T-helper 1 cell (primary cell): ENCODE data around the gene RPP25L.

Source experiments
- DNase-seq, 5 donors: peaks; one replicate each; pipeline ENCODE4 v3.0.0-alpha.2; 2012 to 2020

Gene RPP25L

GRCh38 chr9:34610434-34611206 is 1.3 kb downstream of the RPP25L start:
- no peak for DNase-seq

GRCh38 chr9:34607331-34607730 is 4.6 kb downstream of the RPP25L start:
- no peak for DNase-seq

GRCh38 chr9:34606905-34607304 is 5.0 kb downstream of the RPP25L start:
- no peak for DNase-seq

- DNase-seq, result no peak
Observed at GRCh38 chr9:34606190-34606589, 5.7 kb downstream of the RPP25L start.

- peak; percentile 51 to 77 (median 65) for DNase-seq
Observed at GRCh38 chr9:34603610-34604231, 8.2 kb downstream of the RPP25L start.

- no peak for DNase-seq
Observed at GRCh38 chr9:34601937-34602573, 9.8 kb downstream of the RPP25L start.

GRCh38 chr9:34600908-34601307 is 11.0 kb downstream of the RPP25L start:
- DNase-seq, result no peak

- no peak for DNase-seq
Observed at GRCh38 chr9:34599546-34599945, 12.4 kb downstream of the RPP25L start.

- DNase-seq, result no peak
Observed at GRCh38 chr9:34594177-34594576, 17.7 kb downstream of the RPP25L start.

- DNase-seq, result no peak
Observed at GRCh38 chr9:34592895-34593601, 18.8 kb downstream of the RPP25L start.

GRCh38 chr9:34591917-34592866 is 19.7 kb downstream of the RPP25L start:
- DNase-seq, result no peak

- peak; percentile 50 to 70 (median 59) for DNase-seq
Observed at GRCh38 chr9:34591248-34591916, 20.5 kb downstream of the RPP25L start.

- DNase-seq, result no peak
Observed at GRCh38 chr9:34590381-34591247, 21.3 kb downstream of the RPP25L start.

GRCh38 chr9:34589636-34590380 is 22.1 kb downstream of the RPP25L start, which contains the start of gene CNTFR:
TSS of gene CNTFR (minus strand) at chr9:34589724. CDS start at chr9:34568981, 20,743 bp downstream.
- DNase-seq, result no peak

GRCh38 chr9:34588671-34589635 is 22.9 kb downstream of the RPP25L start:
- DNase-seq, result no peak

GRCh38 chr9:34587271-34587670 is 24.6 kb downstream of the RPP25L start:
- no peak for DNase-seq

GRCh38 chr9:34585946-34586669 is 25.8 kb downstream of the RPP25L start:
- no peak for DNase-seq

GRCh38 chr9:34584970-34585369 is 26.9 kb downstream of the RPP25L start:
- no peak for DNase-seq
